Erythroblast (primary cell): ENCODE measurements around the gene CDK15.

Experiments used
- DNase-seq, 2 experiments: peaks; one replicate each; lab custom pipeline; 2025; lab: John Stamatoyannopoulos, UW
- GATA1 ChIP-seq: IDR thresholded peaks from 2 replicates; pipeline ENCODE4 v1.6.1; 2011; ENCODE audit warnings: low read depth, mild to moderate bottlenecking, control low read depth, low read length, moderate library complexity
- POLR2A ChIP-seq: IDR thresholded peaks from 2 replicates; pipeline ENCODE4 v1.6.1; 2011; ENCODE audit warnings: mild to moderate bottlenecking, low read length

Gene CDK15

DNA sequence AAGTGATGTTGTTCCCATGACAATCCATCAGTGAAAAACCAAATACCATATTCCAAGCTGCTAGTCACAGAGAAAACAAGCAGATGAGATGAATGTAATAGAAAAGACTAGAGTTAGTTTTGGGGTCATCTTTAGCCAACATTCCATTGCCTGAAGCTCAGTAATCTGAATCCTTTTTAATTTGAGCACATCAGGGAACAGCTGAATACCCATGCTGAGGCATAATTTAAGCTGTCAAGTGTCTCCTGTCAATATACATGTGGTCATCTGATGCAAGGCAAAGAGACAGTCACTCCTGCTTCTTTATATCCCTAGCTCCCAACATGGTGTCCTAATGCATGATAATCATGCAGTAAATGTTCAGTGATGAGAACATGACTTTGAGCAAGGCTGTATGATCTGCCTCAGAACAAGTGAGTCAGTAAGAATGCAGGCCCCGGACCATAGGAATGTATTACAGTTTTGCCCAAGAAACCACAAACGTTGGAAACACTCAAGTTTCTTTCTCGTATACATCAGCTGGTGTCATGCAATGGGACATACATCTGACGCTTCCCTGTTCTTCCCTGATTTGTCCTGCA is 48.0 kb downstream of the CDK15 start:
- DNase-seq = no peak

DNA sequence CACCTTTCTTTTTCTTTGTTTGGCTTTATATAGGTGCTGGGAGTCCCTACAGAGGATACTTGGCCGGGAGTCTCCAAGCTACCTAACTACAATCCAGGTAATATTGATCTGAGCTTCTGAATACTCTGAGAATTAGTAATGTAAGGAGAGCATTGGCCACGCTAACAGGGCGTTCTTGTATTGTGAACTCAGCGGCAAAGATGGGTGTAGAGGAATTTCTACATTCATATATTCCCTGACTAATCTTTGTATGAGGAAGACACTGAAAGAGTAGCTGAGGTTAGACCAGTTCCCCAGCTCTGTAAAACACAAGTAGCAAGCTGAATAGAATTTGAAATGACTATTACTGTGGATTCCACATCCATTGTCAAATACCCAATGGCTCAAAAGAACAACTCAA is 48.5 kb downstream of the CDK15 start:
- DNase-seq = no peak
- TF ChIP-seq GATA1 (no peak), POLR2A (no peak)

More for the DNA sequence above, 48.0 kb downstream of the CDK15 start:
- no peak for TF ChIP-seq GATA1
- TF ChIP-seq POLR2A = no peak

DNA sequence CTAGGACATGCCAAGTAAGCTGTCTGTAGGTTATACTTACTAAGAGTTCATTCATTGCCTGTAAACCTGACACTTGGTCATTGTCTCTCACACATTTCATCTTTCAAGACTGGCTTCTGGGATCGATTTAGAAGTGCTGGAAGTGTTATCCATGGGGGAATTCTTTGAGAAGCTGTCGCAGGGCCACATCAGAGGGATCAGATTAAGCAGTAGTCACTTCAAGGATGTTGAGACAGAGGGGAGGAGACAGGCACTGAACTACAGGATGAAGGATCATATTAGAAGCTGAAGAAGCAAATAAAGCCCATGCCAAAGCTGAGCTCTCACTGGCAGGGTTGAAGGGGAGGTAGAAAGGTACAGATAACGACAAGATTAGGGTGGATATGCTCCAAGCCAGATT is 49.0 kb downstream of the CDK15 start:
- TF ChIP-seq POLR2A (no peak), GATA1 (no peak)
- DNase-seq = no peak

DNA sequence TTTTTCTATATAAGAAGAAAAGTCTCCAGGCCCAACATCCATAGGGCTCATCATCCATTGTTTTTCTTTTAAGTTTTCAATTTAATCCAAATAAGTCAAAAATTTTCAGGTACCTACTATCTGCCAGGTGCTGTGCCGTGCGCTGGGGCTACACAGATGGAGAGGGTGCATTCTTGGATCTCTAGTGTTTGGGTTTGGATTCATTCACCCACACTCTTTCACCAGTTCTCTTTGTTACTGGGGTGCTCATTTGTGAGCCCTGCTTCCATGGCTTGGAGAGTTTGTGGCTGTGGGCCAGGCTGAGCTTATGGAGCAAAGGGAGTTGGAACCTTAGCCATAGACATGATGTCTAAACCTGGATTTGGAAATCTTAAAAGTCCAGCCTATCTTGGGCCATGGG is 51.0 kb downstream of the CDK15 start:
- DNase-seq = no peak
- TF ChIP-seq GATA1 = no peak
- TF ChIP-seq POLR2A = no peak

DNA sequence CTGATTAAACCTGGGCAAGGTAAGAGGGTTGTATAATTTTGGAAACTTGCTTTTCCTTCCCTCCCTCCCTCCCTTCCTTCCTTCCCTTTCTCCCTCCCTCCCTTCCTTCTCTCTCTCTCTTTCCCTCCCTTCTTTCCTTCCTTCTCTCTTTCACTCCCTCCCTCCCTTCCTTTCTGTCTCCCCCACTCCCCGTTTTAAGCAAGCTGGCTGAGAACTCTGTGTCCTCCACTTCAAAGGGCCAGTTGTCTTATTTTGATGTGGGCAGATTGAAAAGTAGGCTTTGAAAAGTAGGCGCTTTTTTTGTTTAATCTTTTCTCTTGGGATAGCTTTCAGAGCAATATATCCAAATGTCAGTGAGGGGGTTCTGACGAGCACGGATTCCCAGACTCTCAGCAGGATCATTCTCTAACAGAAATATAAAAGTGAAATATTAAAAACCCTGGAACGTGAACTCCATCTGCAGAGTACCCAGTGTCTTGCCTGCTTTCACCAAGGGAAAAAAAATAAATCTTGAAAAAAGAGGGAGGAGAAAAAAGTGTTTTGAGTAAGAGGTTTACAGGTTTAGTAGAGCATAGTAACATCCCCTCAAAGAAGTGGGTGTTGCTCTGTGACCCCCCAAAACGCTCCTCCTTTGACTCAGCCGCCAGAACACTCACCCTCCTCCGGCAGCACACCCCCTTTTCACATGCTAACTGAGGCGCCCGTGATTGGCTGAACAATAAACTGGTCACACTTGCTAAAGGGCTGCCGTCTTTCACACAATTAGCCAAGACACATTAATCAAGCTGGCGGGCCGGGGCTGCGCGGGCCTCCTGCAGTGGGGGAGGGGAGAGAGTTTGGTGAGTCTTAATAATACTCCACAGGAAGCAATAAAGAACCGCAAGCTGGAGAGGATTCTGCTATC is 52.2 kb downstream of the CDK15 start:
- peak; percentile 5 to 16 for DNase-seq
- no peak for TF ChIP-seq GATA1
- no peak for TF ChIP-seq POLR2A

DNA sequence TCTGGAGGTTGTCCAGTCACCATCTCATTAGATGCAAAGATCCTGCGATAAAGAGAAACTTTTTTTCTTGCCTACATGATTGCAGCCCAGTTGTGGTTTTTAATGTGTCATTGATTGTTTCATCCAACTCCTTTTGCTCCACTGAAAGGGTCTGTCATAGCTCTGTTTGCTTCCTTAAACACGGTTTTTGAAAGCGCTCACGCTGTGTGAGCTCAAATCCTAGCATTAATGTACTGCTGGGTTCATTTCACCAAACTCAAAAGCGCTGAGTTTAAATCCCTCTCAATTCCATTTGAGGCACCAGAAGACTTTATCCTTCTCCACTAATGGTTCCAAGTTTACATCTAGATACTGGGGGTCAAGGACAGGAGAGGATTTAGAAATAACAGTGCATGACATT is 53.6 kb downstream of the CDK15 start:
- TF ChIP-seq GATA1 = no peak
- DNase-seq = no peak

DNA sequence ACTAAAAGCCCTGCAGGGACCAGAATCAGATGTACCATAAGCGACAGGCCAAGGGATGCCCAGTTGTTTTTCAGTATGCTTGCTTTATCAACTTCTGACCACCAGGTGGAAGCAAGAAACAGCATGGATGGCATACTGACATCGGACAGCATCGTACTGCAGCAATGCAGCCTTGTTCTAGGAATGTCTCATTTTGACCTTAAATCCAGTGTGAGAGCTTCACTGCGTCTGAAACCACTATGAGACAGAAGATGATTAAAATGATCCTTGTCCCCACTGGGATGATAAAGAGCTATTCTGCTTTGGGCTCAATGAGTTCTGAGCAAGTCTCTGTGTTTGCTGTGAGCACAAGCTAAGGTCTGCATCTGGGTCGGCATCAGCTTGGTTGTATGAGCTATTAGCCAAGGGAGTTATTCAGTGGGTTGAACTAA is 54.3 kb downstream of the CDK15 start:
- peak; percentile 61 to 73 for DNase-seq
- TF ChIP-seq POLR2A = no peak
- no peak for TF ChIP-seq GATA1

DNA sequence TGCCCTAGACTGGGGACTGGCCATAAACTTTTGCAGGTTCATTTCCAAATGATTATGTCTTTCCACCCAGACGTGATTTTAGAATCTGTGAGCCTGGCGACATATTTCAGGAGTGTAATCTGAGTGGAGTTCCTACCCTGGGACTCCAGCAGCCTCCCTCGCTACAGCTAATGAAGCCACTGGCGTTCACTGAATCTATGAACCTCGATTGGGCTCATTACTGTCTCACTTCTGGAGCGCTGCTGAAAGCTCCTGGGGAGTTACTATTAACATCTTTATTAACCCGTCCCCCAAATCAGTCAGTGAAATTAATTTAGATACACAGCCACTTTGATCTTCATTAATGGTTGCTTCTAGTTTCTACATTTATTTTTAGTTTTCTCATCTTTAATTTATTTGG is 56.5 kb downstream of the CDK15 start:
- no peak for TF ChIP-seq GATA1
- no peak for TF ChIP-seq POLR2A
- DNase-seq = no peak

DNA sequence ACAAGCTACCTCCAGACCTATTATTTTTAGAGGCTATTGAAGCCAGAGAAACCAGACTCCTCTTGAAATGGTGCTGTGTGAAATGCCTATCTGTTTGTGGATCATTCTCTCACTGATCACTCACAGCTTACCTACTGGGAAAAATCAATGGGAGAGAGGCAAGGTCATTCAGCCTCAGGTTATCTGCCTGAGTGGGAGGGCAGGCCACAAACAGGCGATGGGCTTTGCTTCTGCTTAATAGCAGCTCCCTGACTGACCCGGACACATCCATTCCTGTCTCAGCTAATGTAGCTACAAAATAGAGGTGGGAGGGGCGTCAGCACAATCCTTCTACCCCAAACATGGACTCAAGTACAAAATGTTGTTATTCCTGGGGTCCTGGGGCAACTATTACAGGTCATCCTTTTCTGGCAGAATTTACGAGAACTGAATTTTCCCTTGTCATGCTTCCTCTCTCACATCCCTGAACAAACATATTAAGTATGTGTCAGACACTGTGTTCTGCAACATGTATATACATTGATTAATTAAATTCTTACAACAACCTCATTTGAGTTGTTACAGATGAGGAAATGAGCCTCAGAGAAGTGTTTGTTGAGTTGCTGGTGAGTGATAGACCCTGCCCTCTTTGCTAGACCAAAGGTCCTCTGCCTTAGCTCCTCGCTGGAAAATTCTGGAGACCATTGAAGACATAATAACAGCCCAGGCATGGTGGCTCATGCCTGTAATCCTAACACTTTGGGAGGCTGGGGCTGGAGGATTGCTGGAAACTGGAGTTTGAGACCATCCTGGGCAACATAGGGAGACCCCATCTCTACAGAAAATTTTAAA is 60.5 kb downstream of the CDK15 start:
- DNase-seq = no peak
- TF ChIP-seq POLR2A (no peak), GATA1 (no peak)

DNA sequence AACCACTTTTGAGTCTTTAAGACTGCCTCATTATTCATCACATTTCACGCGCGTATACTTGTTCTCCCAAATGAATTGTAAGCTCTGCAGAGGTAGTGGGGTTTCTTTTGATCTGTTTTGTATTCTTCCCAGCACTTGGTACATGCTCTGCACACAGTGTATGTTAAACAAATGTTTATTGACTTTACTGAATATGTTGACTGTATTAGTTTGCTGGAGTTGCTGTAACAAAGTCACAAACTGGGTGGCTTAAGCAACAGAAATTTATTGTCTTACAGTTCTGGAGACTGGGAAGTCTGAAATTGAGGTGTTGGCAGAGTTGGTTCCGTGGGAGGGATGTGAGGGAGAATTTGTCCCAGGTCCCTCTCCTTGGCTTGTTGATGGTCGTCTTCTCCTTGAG is 65.1 kb downstream of the CDK15 start:
- DNase-seq = no peak
- TF ChIP-seq POLR2A = no peak
- no peak for TF ChIP-seq GATA1

DNA sequence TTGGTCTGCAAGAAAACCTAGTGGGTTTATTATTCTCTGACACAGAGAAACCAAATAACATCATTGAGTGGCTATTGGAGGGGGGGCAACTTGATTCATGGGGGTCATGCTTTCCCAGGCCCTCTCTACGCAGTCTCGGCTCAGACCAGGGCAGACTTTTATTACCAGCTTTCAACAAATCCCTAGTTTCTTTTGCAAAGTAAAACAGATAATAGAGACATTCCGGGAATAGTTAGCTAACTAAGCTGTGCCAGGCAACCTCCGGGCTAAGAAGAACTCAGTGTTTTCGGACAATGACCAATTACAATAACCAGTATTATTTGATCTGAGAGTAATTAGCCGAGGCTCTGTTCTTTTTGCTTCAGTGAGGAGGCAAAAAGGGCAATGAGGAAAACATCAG is 66.3 kb downstream of the CDK15 start:
- TF ChIP-seq GATA1 (no peak), POLR2A (no peak)
- no peak for DNase-seq

DNA sequence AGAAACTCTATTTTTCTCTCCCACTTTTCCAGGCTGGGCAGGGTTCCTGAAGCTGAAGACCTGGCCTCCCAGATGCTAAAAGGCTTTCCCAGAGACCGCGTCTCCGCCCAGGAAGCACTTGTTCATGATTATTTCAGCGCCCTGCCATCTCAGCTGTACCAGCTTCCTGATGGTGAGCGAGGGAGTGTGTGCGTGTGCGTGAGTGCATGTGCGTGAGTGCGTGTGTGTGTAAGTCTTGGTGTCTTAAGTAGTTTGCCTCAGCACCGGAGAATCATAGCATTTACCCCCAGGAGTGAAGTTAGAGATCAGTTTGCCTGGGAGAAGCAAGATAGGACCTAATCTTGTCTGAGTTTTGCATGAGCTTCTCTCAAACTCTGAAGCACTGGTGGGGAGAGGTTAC is 73.7 kb downstream of the CDK15 start:
- peak in 1 of 2 experiments; percentile 6 for DNase-seq
- TF ChIP-seq GATA1 (no peak), POLR2A (no peak)

DNA sequence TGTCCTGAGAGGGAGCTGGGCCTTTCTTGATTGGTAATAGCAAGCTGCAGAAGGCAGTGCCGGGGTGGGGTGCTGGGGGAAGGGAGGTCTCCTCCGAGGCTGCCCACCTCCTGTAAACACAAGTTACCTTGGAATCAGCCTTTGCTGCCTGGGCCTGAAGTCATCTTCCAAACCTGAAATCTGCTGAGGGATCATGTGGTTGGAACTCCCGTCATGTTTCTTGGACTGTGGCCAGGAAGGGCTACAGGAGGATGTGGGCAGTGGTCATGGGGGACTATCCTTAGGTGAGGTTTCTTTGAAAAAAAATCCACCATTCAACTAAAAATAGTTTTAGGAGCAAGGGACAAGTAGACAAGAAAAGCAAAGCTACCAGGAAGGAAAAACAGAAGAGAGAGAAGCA is 74.2 kb downstream of the CDK15 start:
- DNase-seq = peak; percentile 16 to 27
- TF ChIP-seq POLR2A = no peak
- TF ChIP-seq GATA1 = no peak

DNA sequence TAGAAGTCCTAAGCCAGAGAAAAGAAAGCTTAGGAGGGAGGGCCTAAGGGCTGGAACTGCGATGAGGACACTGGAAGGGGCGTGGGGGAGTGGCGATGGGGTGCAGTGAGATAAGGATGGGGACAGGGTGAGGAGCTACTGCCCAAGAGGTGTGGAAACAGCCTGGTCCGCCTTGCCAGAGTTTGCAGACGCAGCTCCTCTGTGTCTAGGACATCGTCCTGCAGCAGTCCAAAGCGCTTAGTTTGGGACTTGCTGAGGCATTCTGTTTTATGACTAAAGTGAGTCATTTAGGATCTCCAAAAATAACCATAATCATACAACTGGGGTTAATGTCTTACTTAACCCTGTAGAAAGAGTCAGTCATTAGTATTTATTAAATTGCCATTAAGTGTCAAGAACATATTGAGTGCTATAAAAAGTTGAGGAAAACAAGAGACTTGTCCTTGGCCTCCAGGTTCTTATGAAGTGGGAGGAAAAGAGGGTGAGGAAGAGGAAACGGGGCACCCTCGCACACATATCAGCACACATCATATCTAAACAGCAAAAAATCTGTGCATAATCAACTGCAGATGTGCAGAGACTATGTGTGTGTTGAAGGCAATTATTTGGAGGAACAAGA is 74.8 kb downstream of the CDK15 start:
- DNase-seq = peak; percentile 27 to 37
- no peak for TF ChIP-seq GATA1
- no peak for TF ChIP-seq POLR2A
